D341Med (cell line): ENCODE data around the gene ABL2.
"Not testable (repeated sequence)": the region's sequence is repeated elsewhere in the genome, so short reads cannot be mapped to it uniquely, and the experiment has no call there.

ENCODE experiments used
- DNase-seq: peaks from one replicate; pipeline ENCODE4 v3.0.0; 2012; ENCODE audit warnings: low spot score

Gene ABL2

DNA sequence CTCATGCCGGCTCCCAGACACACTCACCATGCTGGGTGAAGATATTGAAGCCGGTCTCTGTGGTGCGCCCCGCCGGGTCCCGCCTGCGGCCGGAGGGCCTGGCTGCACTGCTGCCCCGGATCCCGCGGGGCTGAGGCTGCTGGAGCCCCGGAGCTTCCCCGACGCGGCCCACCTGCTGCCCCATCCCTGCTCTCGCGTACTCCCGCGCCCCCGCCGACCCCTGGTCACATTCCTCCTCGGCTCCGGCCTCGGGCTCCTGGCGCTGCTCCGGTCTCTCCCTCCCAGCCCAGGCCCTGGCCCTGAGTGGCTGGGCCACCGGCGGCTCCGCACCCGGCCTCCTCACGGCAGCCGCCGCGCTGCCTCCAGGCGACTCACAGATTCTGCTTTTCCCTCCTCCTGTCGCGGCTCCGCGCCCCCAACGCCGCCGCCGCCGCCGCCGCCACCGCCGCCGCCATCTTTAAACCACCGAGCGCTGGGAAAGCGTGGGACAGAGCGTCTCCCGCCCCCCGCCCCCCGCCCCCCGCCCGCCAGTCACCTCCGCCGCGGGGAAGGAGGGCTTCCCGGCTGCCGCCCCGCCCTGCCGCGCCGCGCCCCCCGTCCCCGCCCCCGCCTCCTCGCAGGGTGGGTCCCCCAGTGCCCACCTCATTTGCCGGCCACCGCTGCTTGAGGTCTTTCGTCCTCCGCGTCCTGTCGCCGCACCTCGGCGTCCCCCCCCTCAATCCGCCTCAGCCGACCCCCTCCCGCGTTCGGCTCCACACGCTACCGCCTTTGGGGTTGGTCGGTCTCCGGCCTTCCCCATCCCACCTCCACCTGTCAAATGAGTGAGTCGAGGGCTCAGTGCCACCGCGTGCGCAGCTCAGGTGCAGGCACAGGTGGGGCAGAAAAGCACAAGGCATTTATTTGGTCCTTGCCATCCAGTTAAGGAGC lies at the start of gene ABL2:
Gene ABL2, minus strand, starts transcription at position 464 of the 927 bp plus-strand sequence. Its CDS starts 280 bp downstream, at position 184.
- peak; percentile 97 for DNase-seq

DNA sequence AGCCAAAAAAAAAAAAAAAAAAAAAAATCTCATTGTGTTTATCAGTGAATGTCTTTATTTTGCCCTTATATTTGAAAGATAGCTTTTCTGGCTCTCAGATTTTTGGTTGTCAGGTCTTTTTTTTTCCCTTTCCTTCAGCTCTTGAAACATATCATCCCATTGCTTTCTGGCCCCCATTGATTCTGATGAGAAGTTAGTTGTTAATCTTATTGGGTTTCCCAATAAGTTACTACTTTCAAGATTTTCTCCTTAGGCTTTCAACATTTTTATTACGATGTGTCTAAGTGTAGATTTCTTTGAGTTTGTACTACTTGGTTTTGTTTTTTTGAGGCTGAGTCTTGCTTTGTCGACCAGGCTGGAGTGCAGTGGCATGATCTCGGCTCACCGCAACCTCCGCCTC lies 49.4 kb upstream of the ABL2 start:
- no peak for DNase-seq

DNA sequence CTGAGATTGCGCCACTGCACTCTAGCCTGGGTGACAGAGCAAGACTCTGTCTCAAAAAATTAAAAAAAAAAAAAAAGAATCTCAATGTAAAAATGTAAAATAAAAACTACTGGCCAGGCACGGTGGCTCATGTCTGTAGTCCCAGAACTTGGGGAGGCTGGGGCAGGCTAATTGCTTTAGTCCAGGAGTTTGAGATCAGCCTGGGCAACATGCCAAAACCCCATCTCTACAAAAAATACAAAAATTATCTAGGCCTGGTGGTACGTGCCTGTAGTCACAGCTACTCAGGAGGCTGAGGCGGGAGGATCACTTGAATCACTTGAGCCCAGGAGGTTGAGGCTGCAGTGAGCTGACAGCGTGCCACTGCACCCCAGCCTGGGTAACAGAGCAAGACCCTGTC lies 44.9 kb upstream of the ABL2 start:
- not testable (repeated sequence) for DNase-seq

DNA sequence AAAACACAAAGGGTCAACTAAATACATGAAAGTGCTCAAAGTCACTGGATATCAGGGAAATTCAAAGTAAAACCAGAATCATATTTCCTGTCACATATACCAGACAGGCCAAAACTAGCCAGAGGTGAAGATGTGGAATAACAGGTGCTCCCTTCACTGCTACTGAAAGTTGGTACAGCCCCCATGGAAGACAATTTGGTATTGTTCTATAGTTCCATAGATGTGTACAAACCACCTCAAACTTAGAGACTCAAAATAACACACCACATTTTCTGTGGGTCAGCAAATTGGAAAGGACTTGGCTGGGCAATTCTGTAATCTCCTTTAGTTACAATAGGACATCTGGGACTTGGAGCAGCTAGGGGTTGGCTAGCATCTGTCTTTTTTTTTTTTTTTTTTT lies 39.6 kb upstream of the ABL2 start:
- DNase-seq, result no peak

DNA sequence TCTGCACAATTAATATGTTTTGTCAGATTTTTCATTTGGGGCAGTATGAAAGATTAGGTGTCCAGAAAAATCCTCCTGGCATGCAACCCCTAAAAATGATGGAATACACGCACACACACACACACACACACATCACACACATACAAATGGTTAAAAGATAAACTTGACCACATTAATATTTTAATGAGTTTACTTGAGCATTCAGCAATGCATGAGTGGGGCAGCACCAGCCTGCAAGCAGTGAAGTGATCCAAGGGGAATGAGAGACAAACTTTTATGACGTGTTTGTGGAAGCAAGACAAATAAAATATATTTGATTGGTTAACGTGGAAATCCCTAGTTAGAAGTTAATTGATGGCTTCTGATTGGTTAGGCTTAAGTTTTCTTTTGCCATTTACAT lies 35.0 kb upstream of the ABL2 start:
- no peak for DNase-seq

DNA sequence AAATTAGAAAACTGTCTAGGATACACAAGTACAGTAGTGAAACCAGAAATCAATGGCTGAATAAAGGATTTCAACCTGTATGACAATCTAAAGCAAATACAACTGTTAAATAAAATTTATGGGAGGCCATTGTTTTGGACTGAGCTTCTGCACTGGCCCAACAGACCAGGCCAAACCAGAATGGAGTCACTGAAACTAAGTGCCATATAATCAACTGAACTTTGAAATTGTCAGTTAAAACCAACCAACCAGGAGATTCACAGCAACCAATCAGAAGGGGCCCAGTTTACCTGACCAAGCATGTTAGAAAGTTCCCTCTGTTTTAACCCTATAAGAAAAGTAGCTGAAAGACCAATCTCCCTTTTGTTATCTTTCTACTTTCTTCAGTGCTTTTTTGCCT lies 33.6 kb upstream of the ABL2 start:
- no peak for DNase-seq

DNA sequence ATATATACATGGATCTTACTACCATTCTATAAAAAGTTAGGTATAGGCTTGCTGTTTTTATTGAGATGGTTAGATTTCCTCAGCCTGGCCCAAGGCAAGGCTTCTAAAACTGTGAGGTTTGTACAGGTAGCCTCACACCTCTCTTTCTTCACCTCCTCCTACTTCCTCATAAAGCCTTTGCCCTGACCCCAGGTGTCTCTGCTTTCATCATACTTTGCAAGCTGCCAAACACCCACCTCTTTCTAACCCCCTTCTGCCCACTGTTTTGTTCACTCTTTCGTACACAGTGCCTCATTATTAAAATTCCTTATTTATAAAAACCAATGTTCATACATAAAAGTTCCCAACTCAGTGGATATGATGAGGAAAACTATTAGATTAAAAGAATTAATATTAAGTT lies 32.7 kb upstream of the ABL2 start:
- no peak for DNase-seq

DNA sequence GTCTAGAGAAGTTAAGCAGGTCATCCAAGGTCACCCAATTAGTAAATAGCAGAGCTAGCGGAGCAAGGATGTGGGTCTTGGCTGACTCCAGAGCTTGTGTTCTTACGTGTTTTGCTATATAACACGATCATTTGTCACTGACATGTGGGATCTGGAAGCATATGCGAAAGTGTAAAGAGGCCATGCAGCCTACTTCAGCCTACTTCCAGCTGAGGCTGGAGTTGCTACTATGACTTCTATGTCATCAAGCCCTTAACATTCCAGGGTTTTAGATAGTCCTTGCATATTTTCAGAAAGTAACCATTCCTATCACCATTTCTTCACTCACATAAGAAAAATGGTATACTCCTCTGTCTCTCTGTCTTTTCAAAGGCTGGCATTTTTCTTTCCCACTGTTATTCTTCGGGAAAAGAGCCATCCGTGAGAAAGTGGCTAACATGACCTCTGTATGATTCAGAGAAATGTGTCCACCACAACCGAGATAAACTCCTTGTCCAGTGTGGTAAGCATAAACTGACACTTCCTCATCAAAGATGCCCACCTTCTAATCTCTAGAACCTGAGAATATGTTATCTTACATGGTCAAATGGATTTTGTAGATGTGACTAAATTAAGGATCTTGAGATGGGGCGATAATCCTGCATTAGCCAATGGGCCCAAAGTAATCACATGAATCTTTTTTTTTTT lies 24.0 kb upstream of the ABL2 start:
- DNase-seq, result no peak

DNA sequence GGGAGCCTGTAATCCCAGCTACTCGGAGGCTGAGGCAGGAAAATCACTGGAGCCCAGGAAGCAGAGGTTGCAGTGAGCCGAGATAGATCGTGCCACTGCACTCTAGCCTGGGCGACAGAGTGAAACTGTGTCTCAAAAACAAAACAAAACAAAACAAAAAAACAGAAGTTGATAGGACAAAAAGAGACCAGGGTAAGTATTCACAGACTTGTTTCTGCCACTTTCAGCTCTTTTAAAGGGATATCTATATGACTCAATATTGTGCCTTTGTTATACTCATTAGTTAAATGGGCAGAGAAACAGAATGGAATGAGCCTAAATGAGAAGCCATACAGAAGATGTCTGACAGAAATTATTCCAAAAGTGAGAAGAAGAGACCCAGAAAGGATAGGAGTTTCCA lies 23.1 kb upstream of the ABL2 start:
- no peak for DNase-seq

DNA sequence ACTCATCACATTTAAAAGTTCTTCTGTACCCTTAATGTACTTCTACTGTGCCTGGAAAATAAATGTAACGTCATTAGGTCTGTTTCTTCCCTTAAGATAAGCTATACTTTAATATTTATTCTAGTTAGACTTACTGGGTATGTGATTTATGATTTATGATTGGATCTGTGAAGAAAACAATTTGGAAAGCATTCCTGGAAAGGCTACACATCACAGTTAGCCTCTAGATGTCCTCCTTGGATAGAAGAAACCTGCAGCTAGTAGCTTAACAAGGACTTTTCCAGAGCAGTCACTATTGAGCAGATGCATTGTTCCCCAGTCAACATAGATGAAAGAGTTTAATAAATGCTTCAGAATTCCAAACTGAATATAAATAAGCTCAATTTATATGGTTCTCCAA lies 22.2 kb upstream of the ABL2 start:
- peak; percentile 53 for DNase-seq

DNA sequence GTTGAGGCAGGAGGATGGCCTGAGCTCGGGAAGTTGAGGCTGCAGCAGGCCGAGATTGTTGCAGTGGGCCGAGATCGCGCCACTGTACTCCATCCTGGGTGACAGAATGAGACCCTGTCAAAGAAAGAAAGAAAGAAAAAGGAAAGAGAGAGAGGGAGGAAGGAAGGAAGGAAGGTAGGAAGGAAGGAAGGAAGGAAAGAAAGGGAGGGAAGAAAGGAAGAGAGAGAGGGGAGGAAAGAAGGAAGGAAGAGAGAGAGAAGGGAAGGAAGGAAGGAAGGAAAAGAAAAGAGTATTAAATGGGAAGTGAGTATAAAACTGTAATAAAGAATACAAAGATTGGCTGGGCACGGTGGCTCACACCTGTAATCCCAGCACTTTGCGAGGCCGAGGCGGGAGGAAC lies 18.4 kb upstream of the ABL2 start:
- no peak for DNase-seq

DNA sequence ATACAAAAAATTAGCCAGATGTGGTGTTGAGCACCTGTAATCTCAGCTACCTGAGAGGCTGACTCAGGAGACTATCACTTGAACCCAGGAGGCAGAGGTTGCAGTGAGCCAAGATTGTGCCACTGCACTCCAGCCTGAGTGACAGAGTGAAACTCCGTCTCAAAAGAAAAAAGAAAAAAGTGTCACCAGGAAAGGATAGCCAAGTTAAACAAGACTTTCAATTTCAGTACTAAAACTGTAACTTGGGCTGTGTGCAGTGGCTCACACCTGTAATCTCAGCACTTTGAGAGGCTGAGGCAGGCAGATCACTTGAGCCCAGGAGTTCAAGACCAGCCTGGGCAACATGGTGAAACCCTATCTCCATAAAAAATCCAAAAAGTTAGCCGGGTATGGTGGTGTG lies 15.9 kb upstream of the ABL2 start:
- DNase-seq, result not testable (repeated sequence)

DNA sequence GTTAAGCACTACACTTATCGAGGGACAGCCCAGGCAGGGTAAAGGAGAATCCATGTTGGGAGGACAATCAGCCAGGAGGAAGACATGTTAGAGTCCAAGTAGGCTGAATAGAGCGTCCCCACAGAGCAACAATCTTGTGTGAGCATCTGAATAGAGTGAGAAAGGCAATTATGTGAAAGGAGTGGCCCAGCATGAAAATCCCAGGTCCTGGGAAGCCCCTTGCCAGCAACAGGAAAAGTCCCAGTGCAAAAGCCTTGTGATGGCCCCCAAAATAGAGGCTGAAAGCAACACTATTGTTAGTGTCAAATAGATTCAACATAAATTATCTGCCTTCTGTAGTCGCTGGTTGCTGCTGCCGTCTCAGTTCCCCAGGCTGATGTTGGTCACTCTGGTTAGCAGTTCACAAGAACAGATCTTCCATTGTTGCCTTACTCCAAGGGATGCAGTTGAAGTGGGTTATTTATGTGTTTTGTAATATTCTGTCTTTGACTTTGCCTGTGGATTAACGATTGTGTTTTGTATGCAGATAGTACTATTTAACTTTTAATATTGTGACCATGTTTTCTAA lies 12.1 kb upstream of the ABL2 start:
- no peak for DNase-seq

DNA sequence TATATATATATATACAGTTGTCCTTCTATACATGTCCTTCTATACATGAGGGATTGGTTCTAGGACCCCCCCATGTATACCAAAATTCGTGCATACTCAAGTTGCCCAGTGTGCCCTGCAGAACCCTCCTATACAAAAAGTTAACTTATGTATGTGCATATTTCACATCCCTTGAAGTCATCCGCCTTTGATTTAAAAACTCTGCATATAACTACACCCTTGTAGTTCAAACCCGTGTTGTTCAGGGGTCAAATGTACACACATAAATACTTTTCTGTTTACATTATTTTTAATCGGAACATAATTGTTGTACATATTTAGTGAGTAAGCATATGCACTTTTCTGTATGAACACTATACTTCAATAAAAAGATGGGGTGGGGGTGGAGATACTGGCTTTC lies 7.7 kb upstream of the ABL2 start:
- no peak for DNase-seq

DNA sequence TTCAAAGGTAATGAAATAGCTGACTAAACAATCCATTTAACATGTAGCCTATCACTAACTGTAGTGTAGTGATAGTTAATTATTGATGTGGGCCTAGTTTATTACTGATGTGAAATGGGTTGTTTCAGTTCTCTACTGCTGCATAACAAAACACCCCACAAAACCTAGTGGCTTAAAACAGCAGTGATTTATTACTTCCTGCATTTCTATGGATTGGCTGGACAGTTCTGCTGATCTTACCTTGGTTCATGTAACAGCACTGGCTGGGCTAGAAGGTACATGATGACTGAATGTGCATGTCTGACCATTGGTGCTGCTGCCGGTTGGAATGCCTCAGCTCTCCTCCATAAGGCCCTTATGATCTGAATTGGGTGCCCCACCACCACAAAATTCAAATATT lies 5.4 kb upstream of the ABL2 start:
- no peak for DNase-seq

DNA sequence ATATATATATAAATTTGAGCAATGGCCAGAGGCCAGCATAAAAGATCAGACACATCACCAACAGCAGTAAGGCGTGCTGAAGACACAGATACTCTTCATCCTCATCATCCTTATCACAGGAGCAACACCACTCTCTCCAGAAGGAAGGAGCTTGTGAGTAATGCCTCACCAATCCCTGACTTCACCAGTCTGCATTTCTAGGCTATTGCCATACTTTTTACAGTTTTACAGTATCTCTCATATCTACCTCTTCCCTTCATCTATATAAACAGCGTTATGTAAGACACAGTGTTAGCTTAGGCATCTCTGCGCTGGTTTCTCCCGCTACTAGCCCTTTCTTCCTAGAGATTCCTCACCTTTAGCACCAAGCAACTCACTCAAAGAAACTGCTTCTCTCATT lies 2.4 kb upstream of the ABL2 start:
- DNase-seq, result no peak

DNA sequence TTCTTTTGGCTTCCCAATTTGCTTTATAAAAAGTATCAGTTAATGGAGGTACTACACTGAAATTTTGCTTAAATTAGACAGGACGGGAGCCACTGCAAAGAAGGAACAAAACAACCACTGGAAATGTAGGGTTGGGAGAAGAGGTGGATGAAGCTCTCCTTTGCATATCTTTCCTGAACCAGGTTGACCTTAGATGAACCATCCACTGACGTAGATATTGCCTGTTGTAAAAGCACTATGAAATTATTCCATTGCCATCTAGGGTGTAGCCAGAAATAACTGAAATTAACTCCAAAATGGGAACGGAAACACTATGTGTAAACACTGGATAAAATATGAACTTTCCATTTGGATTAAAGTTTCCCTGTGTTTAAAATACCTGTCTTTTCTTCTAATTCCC lies 1.2 kb upstream of the ABL2 start:
- no peak for DNase-seq

DNA sequence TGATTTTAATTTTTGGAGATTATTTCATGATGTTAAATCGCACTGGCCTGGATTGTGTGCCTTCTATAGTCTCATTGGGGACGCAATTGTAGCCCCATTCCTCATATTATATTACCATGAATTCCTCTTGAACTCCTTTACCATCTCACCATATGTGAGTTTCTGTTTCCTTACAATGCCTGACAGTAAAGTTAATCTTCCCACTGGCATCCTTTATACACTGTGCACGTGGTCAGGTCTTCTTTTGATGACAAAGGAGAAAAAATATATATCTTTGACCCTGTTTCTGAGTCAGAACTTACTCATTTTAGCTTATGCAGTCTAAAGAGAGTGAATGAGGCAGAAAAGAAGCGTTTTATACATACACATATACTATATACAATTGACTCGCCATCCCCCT lies 774 bp upstream of the ABL2 start:
- no peak for DNase-seq

DNA sequence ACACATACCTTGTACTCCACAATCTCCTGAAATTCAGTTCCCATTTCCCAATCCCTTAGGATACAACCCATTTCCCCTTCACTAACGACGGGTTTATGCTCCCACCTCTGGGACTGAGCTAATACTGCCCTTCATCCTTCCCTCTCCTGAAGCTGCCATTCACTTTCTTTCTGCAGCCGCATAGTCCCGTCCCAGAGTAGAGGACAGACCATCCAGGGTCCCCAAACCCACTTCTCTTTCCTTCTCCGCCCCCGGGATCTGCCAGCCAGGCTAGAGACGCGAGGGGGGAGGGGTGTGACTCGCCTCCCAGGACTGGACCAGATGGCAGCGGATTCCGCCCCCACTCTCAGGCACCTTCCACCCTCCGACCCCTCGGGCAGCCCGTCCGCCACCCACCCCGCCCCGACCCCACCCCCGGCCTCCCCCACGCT lies 679 bp downstream of the ABL2 start:
- peak; percentile 81 for DNase-seq

DNA sequence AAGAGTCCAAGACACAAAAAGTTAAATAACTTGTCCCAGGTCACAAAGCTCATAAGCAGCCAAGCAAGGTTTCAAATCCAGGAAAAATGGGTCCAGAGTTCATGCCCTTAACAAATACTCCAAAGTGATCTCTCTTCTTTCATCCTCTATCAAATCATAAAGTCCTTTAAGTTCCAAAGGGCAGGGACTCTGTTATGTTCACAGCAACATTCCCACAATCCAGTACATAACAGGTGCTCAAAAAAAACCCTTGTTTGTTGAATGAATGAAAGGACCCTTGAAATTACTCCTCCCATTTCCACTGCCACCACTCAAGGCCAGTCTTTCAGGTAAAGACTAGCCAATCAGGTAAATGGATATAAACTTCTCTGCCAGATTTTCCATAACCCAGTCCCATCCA lies 2.7 kb downstream of the ABL2 start:
- DNase-seq, result no peak

DNA sequence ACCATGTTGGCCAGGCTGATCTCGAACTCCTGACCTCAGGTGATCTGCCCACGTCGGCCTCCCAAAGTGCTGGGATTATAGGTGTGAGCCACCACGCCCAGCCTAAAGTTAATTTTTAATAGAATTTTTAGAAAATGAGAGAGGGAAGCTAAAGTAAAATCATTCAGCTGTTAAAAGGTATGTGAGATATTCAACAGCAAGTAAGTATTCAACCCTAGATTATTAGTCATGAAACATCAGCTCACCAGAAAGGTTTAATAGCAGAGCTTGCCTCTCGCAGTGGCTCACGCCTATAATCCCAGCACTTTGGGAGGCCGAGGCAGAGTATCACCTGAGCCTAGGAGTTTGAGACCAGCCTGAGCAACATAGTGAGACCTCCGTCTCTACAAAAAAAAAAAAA lies 5.0 kb downstream of the ABL2 start:
- DNase-seq, result not testable (repeated sequence)

DNA sequence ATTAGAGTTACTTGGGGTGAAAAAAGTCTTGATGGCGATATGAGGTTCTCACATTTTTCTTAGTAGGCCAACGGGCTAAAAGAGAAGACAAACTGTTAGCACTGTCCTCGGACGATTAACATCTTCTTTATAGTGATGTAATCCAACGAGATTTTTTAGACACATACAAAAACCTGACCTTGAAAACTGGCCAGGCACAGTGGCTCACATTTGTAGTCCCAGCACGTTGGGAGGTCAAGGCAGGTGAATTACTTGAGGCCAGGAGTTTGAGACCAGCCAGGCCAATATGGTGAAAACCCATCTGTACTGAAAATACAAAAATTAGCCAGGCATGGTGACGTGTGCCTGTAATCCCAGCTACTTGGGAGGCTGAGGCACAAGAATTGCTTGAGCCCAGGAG lies 8.4 kb downstream of the ABL2 start:
- not testable (repeated sequence) for DNase-seq

DNA sequence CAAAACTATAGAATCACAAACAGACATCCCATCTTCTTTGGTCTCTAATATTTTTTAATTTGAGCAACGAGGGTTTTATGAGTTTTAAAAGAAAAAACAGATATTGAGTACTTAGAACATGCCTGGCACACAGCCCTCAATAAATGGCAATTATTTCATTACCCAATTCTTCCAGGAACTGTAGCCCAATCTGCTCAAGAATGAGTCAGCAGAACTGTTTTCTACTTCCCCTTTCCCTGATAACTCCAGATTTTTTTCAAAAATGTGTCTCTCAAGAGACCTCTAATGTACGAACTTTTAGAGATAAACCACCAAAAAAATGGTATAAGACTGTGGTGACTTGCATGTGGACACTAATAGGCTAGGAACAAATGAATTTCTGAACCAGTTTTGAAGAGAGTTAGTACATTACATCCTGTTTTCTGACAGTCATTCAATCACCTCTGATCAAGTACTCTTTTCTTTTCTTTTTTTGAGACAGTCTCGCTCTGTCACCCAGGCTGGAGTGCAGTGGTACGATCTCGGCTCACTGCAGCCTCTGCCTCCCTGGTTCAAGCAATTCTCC lies 11.5 kb downstream of the ABL2 start:
- no peak for DNase-seq
